HEK293 (cell line): Measurements from ENCODE around the gene ST6GALNAC6.

ENCODE experiments used
- HOXA7 ChIP-seq: sonication (generic); formaldehyde crosslinking; IDR thresholded peaks from 2 replicates; pipeline ENCODE4 v1.8.1; 2022; ENCODE audit warnings: missing genetic modification reagents, borderline replicate concordance
- PRDM1 ChIP-seq: fragments of 450-650 bp; formaldehyde crosslinking; IDR thresholded peaks from 2 replicates; pipeline ENCODE4; 2016; ENCODE audit warnings: missing biosample characterization, missing genetic modification characterization
- ZBTB8A ChIP-seq: fragments of 450-650 bp; formaldehyde crosslinking; IDR thresholded peaks from 2 replicates; pipeline ENCODE4 v1.5.1; 2016; ENCODE audit warnings: missing biosample characterization, missing genetic modification characterization
- ZNF324 ChIP-seq: fragments of 450-650 bp; formaldehyde crosslinking; IDR thresholded peaks from 2 replicates; pipeline ENCODE4 v1.5.1; 2016; ENCODE audit warnings: missing biosample characterization, missing genetic modification characterization
- ZNF350 ChIP-seq: fragments of 450-650 bp; formaldehyde crosslinking; IDR thresholded peaks from 2 replicates; pipeline ENCODE4 v1.5.0; 2017; ENCODE audit warnings: missing biosample characterization, mild to moderate bottlenecking, missing genetic modification characterization
- ZNF426 ChIP-seq: fragments of 450-650 bp; formaldehyde crosslinking; IDR thresholded peaks from 2 replicates; pipeline ENCODE4 v1.5.1; 2017; ENCODE audit warnings: missing biosample characterization, missing genetic modification characterization, mild to moderate bottlenecking, inconsistent platforms, moderate library complexity
- ZNF473 ChIP-seq: fragments of 450-650 bp; formaldehyde crosslinking; IDR thresholded peaks from 2 replicates; pipeline ENCODE4 v1.5.1; 2017; ENCODE audit warnings: missing biosample characterization, missing genetic modification characterization
- ZNF664 ChIP-seq: fragments of 450-650 bp; formaldehyde crosslinking; IDR thresholded peaks from 2 replicates; pipeline ENCODE4 v1.5.1; 2016; ENCODE audit warnings: missing biosample characterization, missing genetic modification characterization
- ZSCAN23 ChIP-seq: fragments of 450-650 bp; formaldehyde crosslinking; IDR thresholded peaks from 2 replicates; pipeline ENCODE4 v1.5.1; 2016; ENCODE audit warnings: missing biosample characterization, missing genetic modification characterization
- TF ChIP-seq, protein P1 (sequence below): fragments of 450-650 bp; formaldehyde crosslinking; IDR thresholded peaks from 2 replicates; pipeline ENCODE4 v1.5.1; 2017; ENCODE audit warnings: missing biosample characterization, missing genetic modification characterization
- TF ChIP-seq, protein P2 (sequence below): fragments of 450-650 bp; formaldehyde crosslinking; IDR thresholded peaks from 2 replicates; pipeline ENCODE4 v1.5.1; 2016; ENCODE audit warnings: missing biosample characterization, missing genetic modification characterization

- TF ChIP-seq ZNF324, result no peak
- TF ChIP-seq, protein P1, sequence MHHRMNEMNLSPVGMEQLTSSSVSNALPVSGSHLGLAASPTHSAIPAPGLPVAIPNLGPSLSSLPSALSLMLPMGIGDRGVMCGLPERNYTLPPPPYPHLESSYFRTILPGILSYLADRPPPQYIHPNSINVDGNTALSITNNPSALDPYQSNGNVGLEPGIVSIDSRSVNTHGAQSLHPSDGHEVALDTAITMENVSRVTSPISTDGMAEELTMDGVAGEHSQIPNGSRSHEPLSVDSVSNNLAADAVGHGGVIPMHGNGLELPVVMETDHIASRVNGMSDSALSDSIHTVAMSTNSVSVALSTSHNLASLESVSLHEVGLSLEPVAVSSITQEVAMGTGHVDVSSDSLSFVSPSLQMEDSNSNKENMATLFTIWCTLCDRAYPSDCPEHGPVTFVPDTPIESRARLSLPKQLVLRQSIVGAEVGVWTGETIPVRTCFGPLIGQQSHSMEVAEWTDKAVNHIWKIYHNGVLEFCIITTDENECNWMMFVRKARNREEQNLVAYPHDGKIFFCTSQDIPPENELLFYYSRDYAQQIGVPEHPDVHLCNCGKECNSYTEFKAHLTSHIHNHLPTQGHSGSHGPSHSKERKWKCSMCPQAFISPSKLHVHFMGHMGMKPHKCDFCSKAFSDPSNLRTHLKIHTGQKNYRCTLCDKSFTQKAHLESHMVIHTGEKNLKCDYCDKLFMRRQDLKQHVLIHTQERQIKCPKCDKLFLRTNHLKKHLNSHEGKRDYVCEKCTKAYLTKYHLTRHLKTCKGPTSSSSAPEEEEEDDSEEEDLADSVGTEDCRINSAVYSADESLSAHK (tag by site-specific recombination), result no peak
- TF ChIP-seq, protein P2, sequence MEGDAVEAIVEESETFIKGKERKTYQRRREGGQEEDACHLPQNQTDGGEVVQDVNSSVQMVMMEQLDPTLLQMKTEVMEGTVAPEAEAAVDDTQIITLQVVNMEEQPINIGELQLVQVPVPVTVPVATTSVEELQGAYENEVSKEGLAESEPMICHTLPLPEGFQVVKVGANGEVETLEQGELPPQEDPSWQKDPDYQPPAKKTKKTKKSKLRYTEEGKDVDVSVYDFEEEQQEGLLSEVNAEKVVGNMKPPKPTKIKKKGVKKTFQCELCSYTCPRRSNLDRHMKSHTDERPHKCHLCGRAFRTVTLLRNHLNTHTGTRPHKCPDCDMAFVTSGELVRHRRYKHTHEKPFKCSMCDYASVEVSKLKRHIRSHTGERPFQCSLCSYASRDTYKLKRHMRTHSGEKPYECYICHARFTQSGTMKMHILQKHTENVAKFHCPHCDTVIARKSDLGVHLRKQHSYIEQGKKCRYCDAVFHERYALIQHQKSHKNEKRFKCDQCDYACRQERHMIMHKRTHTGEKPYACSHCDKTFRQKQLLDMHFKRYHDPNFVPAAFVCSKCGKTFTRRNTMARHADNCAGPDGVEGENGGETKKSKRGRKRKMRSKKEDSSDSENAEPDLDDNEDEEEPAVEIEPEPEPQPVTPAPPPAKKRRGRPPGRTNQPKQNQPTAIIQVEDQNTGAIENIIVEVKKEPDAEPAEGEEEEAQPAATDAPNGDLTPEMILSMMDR (tag by site-specific recombination), result no peak
- no peak for TF ChIP-seq ZNF664 (tag by site-specific recombination)
- no peak for TF ChIP-seq ZNF473 (tag by site-specific recombination)
- TF ChIP-seq HOXA7 (CRISPR knock-in tag), result no peak
- TF ChIP-seq ZSCAN23 (tag by site-specific recombination), result no peak
- no peak for TF ChIP-seq ZBTB8A (tag by site-specific recombination)
- TF ChIP-seq PRDM1 (tag by site-specific recombination), result no peak
- no peak for TF ChIP-seq ZNF426 (tag by site-specific recombination)
- no peak for TF ChIP-seq ZNF350
These were observed 44.4 kb downstream of the ST6GALNAC6 start for GRCh38 chr9:127854960-127855359.
